Epithelial cell of prostate (primary cell): ENCODE results near the gene RPL41.

Source experiments
- DNase-seq: peaks from one replicate; pipeline ENCODE4 v3.0.0-alpha.2; 2011; ENCODE audit warnings: low read depth, low spot score
- H3K27ac ChIP-seq: fragments of 450-650 bp; 2 replicates; pipeline ENCODE4 v1.5.1; 2017; ENCODE audit warnings: mild to moderate bottlenecking

RPL41 gene

GRCh38 chr12:56163533-56164344 is 47.3 kb downstream of the RPL41 start:
- H3K27ac ChIP-seq = peak overlapping the region; percentile 94
- DNase-seq = no peak

- no peak for DNase-seq
- no peak overlapping the region for H3K27ac ChIP-seq
Observed at GRCh38 chr12:56164345-56164729, 47.9 kb downstream of the RPL41 start.

GRCh38 chr12:56165369-56165768 is 48.9 kb downstream of the RPL41 start:
- no peak for DNase-seq
- no peak overlapping the region for H3K27ac ChIP-seq
